ENCODE results near the gene LAMA3. TPM values are rescaled to one million over a fixed set of nuclear protein-coding genes. Genes with fewer than 3 reads are reported as not detected.

The LAMA3 gene
- total and polyA plus RNA-seq, 10 donors: 1.3 to 7.1 (median 3.0) TPM

DNA sequence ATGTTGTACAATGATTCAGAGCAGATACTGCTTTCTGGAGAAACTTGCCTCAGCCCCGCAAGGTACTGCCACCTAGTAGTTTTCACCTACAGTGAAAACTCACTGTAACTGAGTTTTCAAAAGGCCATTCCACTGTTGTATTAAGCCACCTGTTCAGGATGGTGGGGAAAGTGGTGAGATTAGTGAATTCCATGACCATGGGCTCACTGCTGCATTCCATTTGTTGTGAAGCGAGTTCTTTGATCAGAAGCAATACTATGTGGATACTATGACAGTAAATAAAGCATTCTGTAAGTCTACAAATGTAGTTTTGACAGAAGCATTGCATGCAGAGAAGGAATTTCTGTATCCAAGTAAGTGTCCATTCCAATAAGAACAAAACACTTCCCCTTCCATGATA lies 113.6 kb downstream of the LAMA3 start:
- Histone ChIP-seq H3K9me3 (no peaks in the 10 kb centered on the region), H3K27me3 (replicated peaks in 1 of 7) (no peaks in the 10 kb centered on the region), H3K4me3 (no peak overlapping the region), H3K27ac (no peak overlapping the region), H3K4me1 (no peaks in the 10 kb centered on the region), H3K36me3 (no peaks in the 10 kb centered on the region)
- WGBS, 5 donors: 92 to 96% (median 93%) methylated on average over 2 of the region's 2 CpGs
- intact Hi-C loops (cut with DNase I; ENCODE audit: low total_unique reads): no loop called here
- DNase-seq: no peak
- no peak for TF ChIP-seq POLR2A (IDR thresholded peaks at IDR 0.05)
- TF ChIP-seq POLR2AphosphoS5 (IDR thresholded peaks at IDR 0.05): no peak
- TF ChIP-seq, protein P1, sequence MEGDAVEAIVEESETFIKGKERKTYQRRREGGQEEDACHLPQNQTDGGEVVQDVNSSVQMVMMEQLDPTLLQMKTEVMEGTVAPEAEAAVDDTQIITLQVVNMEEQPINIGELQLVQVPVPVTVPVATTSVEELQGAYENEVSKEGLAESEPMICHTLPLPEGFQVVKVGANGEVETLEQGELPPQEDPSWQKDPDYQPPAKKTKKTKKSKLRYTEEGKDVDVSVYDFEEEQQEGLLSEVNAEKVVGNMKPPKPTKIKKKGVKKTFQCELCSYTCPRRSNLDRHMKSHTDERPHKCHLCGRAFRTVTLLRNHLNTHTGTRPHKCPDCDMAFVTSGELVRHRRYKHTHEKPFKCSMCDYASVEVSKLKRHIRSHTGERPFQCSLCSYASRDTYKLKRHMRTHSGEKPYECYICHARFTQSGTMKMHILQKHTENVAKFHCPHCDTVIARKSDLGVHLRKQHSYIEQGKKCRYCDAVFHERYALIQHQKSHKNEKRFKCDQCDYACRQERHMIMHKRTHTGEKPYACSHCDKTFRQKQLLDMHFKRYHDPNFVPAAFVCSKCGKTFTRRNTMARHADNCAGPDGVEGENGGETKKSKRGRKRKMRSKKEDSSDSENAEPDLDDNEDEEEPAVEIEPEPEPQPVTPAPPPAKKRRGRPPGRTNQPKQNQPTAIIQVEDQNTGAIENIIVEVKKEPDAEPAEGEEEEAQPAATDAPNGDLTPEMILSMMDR (IDR thresholded peaks at IDR 0.05 in 8 of 11, conservative IDR thresholded peaks at IDR 0.05 in 3 of 11): no peak

DNA sequence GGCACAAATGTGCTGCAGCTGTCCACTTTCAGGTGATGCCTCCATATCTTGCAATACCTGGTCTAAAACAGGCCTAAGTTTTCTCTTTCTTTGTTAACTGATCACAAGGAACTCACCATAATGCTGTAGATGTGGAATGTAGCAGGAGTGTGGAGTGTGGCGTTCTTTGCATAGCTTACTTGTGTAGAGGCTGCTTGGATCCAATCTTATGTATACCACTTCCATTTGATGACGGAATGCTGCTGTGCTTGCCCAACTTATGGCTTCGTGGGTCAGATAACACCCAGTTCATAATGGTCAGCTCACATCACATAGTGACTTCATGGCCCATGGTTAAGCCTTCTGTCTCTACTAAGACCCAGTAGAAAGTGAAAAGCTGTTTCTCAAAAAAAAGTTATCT lies 114.5 kb downstream of the LAMA3 start:
- no peak for DNase-seq
- 75 to 95% (median 86%) methylated on average over 3 of the region's 3 CpGs for WGBS, 5 donors
- no peaks in the 10 kb centered on the region for H3K36me3 ChIP-seq
- intact Hi-C loops (cut with DNase I; ENCODE audit: low total_unique reads): no loop called here
- no peaks in the 10 kb centered on the region for H3K4me1 ChIP-seq
- no peak overlapping the region for H3K4me3 ChIP-seq
- no peak overlapping the region for H3K27ac ChIP-seq
- no peaks in the 10 kb centered on the region for H3K27me3 ChIP-seq (replicated peaks in 1 of 7)
- TF ChIP-seq, protein P1 (IDR thresholded peaks at IDR 0.05 in 8 of 11, conservative IDR thresholded peaks at IDR 0.05 in 3 of 11): no peak
- no peak for TF ChIP-seq POLR2A (IDR thresholded peaks at IDR 0.05)
- no peak for TF ChIP-seq POLR2AphosphoS5 (IDR thresholded peaks at IDR 0.05)
- H3K9me3 ChIP-seq: no peaks in the 10 kb centered on the region

DNA sequence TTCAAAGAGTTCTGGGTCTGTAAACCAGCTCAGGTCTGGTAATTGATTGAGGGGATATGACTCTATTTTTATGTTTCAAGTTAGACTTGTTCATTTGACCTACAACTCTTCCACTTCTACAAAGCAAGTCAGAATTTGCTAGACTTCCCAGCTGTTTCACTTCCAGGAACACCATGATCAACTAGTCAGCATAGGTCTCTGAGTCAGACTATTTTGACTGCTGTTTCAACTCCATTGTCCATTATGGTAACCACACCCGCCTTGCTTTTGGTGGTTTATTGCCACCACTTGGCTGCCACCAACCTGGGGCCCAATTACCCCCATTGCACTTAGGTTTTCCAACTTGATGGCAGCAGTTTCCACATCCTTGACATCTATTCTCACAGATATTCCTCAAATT lies 116.6 kb downstream of the LAMA3 start:
- Histone ChIP-seq H3K9me3 (no peaks in the 10 kb centered on the region), H3K27ac (no peak overlapping the region), H3K4me3 (no peak overlapping the region), H3K36me3 (no peaks in the 10 kb centered on the region), H3K4me1 (peaks cover 0 to 7% (median 0%) of the 10 kb centered on the region in 6 donors), H3K27me3 (replicated peaks in 1 of 7) (no peaks in the 10 kb centered on the region)
- no peak for DNase-seq
- WGBS, 5 donors: 82 to 97% (median 86%) methylated on average over 1 of the region's 1 CpG
- intact Hi-C loops (cut with DNase I; ENCODE audit: low total_unique reads): no loop called here
- TF ChIP-seq POLR2A (IDR thresholded peaks at IDR 0.05): no peak
- TF ChIP-seq POLR2AphosphoS5 (IDR thresholded peaks at IDR 0.05): no peak
- TF ChIP-seq, protein P1 (IDR thresholded peaks at IDR 0.05 in 8 of 11, conservative IDR thresholded peaks at IDR 0.05 in 3 of 11): no peak

DNA sequence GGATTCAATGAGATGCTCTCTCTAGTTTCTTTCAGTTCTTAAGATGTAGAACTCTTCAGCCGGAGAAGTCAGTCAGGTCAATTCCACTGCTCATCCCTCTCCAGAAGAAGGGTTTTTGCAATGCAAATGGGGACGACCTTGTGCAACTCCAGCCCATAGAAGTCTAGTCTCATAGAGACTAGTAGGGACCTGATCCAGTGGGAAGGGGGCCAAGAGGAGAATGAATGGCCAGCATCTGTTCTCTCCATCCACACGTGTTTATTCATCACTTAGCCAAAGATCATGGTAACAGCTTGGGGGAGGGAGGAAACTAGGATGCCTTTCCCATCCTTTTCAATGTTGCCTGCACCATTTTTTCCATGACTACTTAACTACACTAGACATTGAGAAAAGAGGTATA lies 120.2 kb downstream of the LAMA3 start:
- Histone ChIP-seq H3K4me1 (peaks cover 0 to 15% (median 0%) of the 10 kb centered on the region in 6 donors), H3K4me3 (no peak overlapping the region), H3K27ac (no peak overlapping the region), H3K9me3 (no peaks in the 10 kb centered on the region), H3K36me3 (no peaks in the 10 kb centered on the region), H3K27me3 (replicated peaks in 1 of 7) (no peaks in the 10 kb centered on the region)
- intact Hi-C loops (cut with DNase I; ENCODE audit: low total_unique reads): no loop called here
- DNase-seq: no peak
- TF ChIP-seq, protein P1 (IDR thresholded peaks at IDR 0.05 in 8 of 11, conservative IDR thresholded peaks at IDR 0.05 in 3 of 11): no peak
- TF ChIP-seq POLR2A (IDR thresholded peaks at IDR 0.05): no peak
- WGBS, 5 donors: 74 to 91% (median 79%) methylated on average over 3 of the region's 3 CpGs

Measured in spleen (tissue), 11 donors.